Right atrium auricular region (tissue), 2 donors: ENCODE measurements around the gene HRH3. TPM values are rescaled to one million over a fixed set of nuclear protein-coding genes. Genes with fewer than 3 reads are reported as not detected.
A peak's percentile ranks its signal among the peaks of the same experiment; 100 is the strongest.

Experiments used
- DNase-seq: peaks from one replicate; pipeline ENCODE4 v3.0.0-alpha.2; 2019; ENCODE audit warnings: low spot score
- H3K27ac ChIP-seq, 2 donors: fragments of 200-600 bp; sonication (generic); 1 replicate in 1 of 2; 2 replicates in 1 of 2; pipeline ENCODE4 v1.5.1; 2016 to 2019
- H3K27me3 ChIP-seq, 2 donors: fragments of 200-600 bp; sonication (generic); one replicate each; pipeline versions ENCODE4 v1.5.1 to v1.6.0; 2017 to 2019
- H3K36me3 ChIP-seq: fragments of 200-600 bp; sonication (generic); one replicate; pipeline ENCODE4 v1.5.1; 2016
- H3K4me1 ChIP-seq, 2 donors: fragments of 200-600 bp; sonication (generic); one replicate each; pipeline versions ENCODE4 v1.5.1 to v1.6.0; 2017 to 2019
- H3K4me3 ChIP-seq, 2 donors: fragments of 200-600 bp; sonication (generic); 1 replicate in 1 of 2; 2 replicates in 1 of 2; pipeline ENCODE4 v1.5.1; 2017 to 2019; ENCODE audit warnings: mild to moderate bottlenecking in 1 of 2, moderate library complexity in 1 of 2
- H3K9me3 ChIP-seq, 2 donors: fragments of 200-600 bp; sonication (generic); one replicate each; pipeline ENCODE4 v1.5.1; 2019
- CTCF ChIP-seq, 2 donors: fragments of 200-600 bp; sonication (generic); IDR thresholded peaks; one replicate each; pipeline ENCODE4 v1.5.1; 2019; ENCODE audit warnings: antibody characterized with exemption in 2 of 2
- total RNA-seq, 2 donors: library from RNA; depleted of rRNA; stranded (reverse); fragments of >200 nt; gene quantifications; one replicate each; pipeline ENCODE4 v1.1.0, GENCODE V29; 2016

The HRH3 gene
- total RNA-seq, 2 donors from 2014 or later = not detected

DNA sequence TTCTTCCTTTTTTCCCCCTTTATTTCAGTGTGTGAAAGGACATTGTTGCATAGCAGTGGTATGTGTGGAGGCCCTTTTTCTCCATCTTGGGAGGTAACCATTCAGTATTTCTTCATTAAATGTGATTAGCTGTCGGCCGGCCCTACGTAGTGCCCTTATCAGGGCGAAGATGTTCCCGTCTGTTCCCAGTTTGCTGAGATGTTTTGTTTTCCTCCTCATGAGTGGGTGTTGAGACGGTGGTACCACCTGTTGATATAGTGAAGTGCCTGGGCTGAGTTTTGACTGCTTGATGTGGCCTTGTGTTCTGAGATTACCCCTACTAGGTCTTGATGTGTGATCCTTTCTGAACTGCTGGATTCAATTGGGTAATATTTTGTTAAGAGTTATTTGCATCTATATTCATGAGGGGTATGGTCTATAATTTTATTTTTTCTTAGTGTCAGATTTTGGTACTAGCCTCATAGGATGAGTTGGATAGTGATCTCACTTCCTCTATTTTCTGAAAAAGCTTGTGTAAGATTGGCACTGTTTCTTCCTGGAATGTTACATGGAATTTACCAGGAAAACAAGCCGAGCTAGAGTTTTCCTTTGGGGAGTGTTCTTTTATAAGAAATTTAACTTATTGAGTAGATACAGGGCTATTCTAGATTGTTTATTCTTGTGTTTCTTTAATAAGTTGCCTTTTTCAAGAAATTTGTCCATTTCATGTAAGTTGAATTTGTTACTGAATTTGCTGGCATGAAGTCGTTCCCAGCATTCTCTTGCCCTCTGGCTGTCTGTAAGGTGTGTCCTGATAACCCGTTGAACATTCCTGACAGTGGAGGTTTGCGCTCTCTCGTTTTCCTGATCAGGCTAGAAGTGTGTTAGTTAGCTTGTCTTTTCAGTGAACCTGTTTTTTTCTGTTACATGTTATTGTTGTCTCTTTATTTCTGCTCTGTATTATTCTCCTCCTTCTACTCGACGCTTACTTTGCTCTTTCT, 32.9 kb downstream of the HRH3 start:
- H3K27ac ChIP-seq = peak overlapping the region in 1 of 2 donors; percentile 48
- no peaks in the 10 kb centered on the region for H3K9me3 ChIP-seq
- no peaks in the 10 kb centered on the region for H3K27me3 ChIP-seq
- peaks cover 0 to 32% of the 10 kb centered on the region in 2 donors for H3K4me1 ChIP-seq
- DNase-seq = no peak
- TF ChIP-seq CTCF (IDR thresholded peaks at IDR 0.05) = no peak
- no peak overlapping the region for H3K4me3 ChIP-seq
- H3K36me3 ChIP-seq = peaks cover 10% of the 10 kb centered on the region

DNA sequence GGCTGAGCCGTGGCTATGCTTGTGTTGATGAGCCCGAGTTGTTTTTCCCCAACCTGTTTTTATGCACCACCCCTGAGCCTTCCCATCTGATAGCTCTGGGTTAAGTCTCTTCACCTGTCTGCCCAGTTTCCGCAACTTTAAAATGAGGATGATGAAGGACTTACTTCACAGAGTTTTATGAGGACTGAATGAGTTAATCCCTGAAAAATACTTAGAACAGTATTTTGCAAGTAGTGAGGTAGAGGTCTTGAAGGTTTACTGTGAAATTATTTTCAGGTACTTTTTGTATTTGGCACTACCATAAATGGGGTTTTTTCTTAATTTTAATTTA, 34.0 kb downstream of the HRH3 start:
- Histone ChIP-seq H3K27me3 (no peaks in the 10 kb centered on the region), H3K9me3 (no peaks in the 10 kb centered on the region), H3K27ac (no peak overlapping the region), H3K4me1 (peaks cover 0 to 24% of the 10 kb centered on the region in 2 donors), H3K36me3 (peaks cover 10% of the 10 kb centered on the region), H3K4me3 (no peak overlapping the region)
- TF ChIP-seq CTCF (IDR thresholded peaks at IDR 0.05) = no peak
- DNase-seq = no peak

DNA sequence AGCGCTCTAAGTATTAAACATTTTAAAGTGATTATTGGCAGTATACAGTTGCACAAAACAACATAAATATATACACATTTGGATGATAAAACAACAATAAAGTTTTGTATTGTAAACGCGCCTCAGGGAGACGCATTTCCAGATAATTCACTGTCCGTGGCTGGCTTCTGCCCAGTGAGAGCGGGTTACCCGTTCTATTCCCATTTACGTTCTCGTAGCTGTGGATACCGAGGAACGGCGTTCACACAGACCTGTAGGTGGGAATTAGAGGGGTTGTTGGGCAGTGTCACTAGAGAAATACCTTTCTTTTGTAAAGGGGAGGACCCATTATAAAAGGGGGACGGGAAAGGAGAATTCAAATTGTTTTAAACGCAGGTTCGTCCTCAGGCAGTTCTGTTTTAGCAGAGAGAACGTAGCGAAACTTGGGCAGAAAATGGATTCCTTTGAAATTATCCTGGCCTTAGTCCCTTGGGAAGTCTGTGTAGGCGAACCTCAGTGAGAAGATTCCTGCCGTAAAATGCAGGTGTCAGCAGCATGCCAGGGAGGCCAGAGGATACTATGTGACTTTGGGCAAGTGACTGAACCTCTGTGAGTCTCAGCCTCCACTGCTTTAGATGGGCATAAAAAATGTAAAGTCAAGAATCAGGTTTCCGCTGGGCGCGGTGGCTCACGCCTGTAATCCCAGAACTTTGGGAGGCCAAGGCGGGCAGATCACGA, 36.5 kb downstream of the HRH3 start:
- Histone ChIP-seq H3K9me3 (no peaks in the 10 kb centered on the region), H3K4me1 (peaks cover 0 to 24% of the 10 kb centered on the region in 2 donors), H3K36me3 (peaks cover 13% of the 10 kb centered on the region), H3K27ac (peak overlapping the region; percentile 95 to 97), H3K4me3 (peak overlapping the region; percentile 99 to 100), H3K27me3 (no peaks in the 10 kb centered on the region)
- TF ChIP-seq CTCF (IDR thresholded peaks at IDR 0.05) = no peak
- DNase-seq = no peak

GRCh38 chr20:62182469-62183425, 37.3 kb downstream of the HRH3 start, which contains the start of gene MTG2:
MTG2 (plus strand) TSS chr20:62183028; CDS start chr20:62193421, 10,393 bp downstream.
- no peaks in the 10 kb centered on the region for H3K27me3 ChIP-seq
- DNase-seq = peak; percentile 94
- peak within 1 kb of the TSS; percentile 95 to 97 for H3K27ac ChIP-seq
- peak in 1 of 2 donors; percentile 31 for TF ChIP-seq CTCF (IDR thresholded peaks at IDR 0.05)
- peaks cover 13% of the 10 kb centered on the region for H3K36me3 ChIP-seq
- peaks cover 0 to 22% of the 10 kb centered on the region in 2 donors for H3K4me1 ChIP-seq
- H3K4me3 ChIP-seq = peak within 1 kb of the TSS; percentile 99 to 100
- H3K9me3 ChIP-seq = no peaks in the 10 kb centered on the region

GRCh38 chr20:62181808-62182207, 38.3 kb downstream of the HRH3 start:
- no peak for TF ChIP-seq CTCF (IDR thresholded peaks at IDR 0.05)
- Histone ChIP-seq H3K4me1 (peaks cover 0 to 14% of the 10 kb centered on the region in 2 donors), H3K4me3 (peak overlapping the region in 1 of 2 donors; percentile 100), H3K27ac (peak overlapping the region; percentile 95 to 97), H3K36me3 (peaks cover 13% of the 10 kb centered on the region), H3K27me3 (no peaks in the 10 kb centered on the region), H3K9me3 (no peaks in the 10 kb centered on the region)
- no peak for DNase-seq
